Measurements from ENCODE around the gene PPM1D. TPM values are rescaled to one million over a fixed set of nuclear protein-coding genes. Genes with fewer than 3 reads are reported as not detected.

PPM1D gene
- total RNA-seq, 1 donor: 15.6 TPM

DNA sequence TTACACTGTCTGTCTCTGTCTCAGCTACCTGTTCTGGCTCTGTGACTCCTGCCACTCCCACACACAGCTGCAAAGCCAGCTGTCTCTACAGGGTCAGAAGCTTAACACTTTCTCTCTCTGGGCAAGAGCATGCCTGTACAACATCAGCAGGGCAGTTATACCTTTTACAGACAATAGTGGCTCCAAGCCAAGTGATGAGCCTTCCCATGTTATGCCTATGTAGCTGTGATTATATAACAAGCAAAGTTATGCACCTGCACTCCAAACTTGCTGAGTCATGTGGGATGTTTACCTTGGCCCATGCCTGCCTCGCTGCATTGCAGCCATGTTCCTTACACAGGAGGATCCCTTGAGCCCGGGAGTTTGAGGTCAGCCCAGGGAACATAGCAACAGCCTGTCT lies 42.2 kb upstream of the PPM1D start:
- no peak overlapping the region for H3K4me2 ChIP-seq (ENCODE audit: insufficient read depth, low read length)
- H3K36me3 ChIP-seq (ENCODE audit: insufficient read depth, low read length): no peaks in the 10 kb centered on the region
- TF ChIP-seq, protein P1, sequence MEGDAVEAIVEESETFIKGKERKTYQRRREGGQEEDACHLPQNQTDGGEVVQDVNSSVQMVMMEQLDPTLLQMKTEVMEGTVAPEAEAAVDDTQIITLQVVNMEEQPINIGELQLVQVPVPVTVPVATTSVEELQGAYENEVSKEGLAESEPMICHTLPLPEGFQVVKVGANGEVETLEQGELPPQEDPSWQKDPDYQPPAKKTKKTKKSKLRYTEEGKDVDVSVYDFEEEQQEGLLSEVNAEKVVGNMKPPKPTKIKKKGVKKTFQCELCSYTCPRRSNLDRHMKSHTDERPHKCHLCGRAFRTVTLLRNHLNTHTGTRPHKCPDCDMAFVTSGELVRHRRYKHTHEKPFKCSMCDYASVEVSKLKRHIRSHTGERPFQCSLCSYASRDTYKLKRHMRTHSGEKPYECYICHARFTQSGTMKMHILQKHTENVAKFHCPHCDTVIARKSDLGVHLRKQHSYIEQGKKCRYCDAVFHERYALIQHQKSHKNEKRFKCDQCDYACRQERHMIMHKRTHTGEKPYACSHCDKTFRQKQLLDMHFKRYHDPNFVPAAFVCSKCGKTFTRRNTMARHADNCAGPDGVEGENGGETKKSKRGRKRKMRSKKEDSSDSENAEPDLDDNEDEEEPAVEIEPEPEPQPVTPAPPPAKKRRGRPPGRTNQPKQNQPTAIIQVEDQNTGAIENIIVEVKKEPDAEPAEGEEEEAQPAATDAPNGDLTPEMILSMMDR (IDR thresholded peaks at IDR 0.05; ENCODE audit: extremely low read depth, low read depth, low read length): no peak

DNA sequence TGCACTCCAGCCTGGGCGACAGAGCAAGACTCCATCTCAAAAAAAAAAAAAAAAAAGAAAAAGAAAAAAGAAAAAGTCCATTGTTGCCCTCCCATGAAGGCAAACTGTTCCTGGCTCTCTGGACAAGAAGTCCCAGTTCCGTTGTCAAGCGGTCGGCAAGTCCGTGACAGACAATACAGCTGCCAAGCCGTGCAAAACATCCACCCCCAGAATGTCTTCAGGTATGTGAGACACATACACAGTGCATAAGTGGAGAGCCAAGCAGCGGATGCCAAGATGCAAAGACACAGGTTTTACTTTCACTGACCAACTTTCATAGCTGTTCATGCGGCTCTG lies 40.4 kb upstream of the PPM1D start:
- Histone ChIP-seq H3K9me3 (ENCODE audit: low read depth, low read length) (no peaks in the 10 kb centered on the region), H3K4me1 (ENCODE audit: insufficient read depth, low read length) (no peaks in the 10 kb centered on the region), H3K27me3 (ENCODE audit: insufficient read depth, low read length) (no peaks in the 10 kb centered on the region), H3K79me2 (ENCODE audit: insufficient read depth, low read length) (no peaks in the 10 kb centered on the region), H3K4me2 (ENCODE audit: insufficient read depth, low read length) (no peak overlapping the region), H4K20me1 (ENCODE audit: insufficient read depth, low read length) (no peaks in the 10 kb centered on the region), H3K4me3 (ENCODE audit: insufficient read depth, low read length) (no peak overlapping the region), H3K36me3 (ENCODE audit: insufficient read depth, low read length) (no peaks in the 10 kb centered on the region), H3K27ac (ENCODE audit: low read depth, low read length) (no peak overlapping the region), H2AFZ (ENCODE audit: low read length) (no peak overlapping the region)
- TF ChIP-seq, protein P1 (IDR thresholded peaks at IDR 0.05; ENCODE audit: extremely low read depth, low read depth, low read length): no peak
- no peak for DNase-seq (ENCODE audit: insufficient read length, low spot score, missing footprints)

More for the DNA sequence above, 42.2 kb upstream of the PPM1D start:
- no peak overlapping the region for H3K4me3 ChIP-seq (ENCODE audit: insufficient read depth, low read length)
- H3K4me1 ChIP-seq (ENCODE audit: insufficient read depth, low read length): no peaks in the 10 kb centered on the region
- no peak for DNase-seq (ENCODE audit: insufficient read length, low spot score, missing footprints)
- no peak overlapping the region for H3K27ac ChIP-seq (ENCODE audit: low read depth, low read length)
- H4K20me1 ChIP-seq (ENCODE audit: insufficient read depth, low read length): no peaks in the 10 kb centered on the region
- H3K27me3 ChIP-seq (ENCODE audit: insufficient read depth, low read length): no peaks in the 10 kb centered on the region
- H3K79me2 ChIP-seq (ENCODE audit: insufficient read depth, low read length): no peaks in the 10 kb centered on the region
- no peaks in the 10 kb centered on the region for H3K9me3 ChIP-seq (ENCODE audit: low read depth, low read length)
- no peak overlapping the region for H2AFZ ChIP-seq (ENCODE audit: low read length)

DNA sequence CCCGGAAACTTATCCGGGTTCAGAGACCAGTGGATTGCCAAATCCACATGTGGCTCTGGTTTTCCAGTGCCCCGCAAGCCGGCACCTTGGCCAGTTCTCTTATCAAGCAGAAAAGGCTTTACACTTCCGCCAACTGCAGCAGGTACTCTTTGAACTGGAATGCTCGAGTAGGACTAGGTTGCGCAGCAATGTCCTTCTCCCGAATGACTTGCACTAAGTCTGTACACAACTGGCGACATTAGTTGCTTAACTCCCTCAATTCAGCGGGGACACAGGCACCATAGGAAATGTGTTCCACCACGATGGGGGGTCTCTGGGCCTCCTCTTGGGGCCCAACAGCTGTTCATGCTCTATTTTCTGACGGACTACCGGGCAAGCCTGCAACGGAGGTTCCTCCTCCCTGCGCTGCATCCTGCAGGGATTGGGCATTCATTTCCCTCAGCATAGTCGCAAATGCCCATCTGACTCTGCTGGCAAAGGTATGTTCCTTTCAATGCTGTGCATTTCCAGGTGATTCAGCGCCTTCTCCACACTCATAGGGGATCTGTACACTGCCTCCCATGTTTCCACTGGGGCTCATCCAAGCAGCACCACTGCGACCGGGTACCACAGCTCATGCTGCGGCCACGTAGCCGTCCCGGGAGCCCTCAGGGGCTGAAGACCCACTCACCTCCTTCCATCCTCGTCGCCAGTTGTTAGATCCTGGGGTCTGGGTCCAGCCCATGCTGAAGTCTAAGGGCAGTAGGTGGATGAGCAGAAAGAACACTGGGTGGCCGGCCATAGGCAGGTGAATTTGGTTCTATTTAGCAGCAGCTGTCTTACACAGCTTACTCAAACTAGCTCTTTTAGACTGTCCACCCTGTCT lies 39.8 kb upstream of the PPM1D start:
- no peaks in the 10 kb centered on the region for H4K20me1 ChIP-seq (ENCODE audit: insufficient read depth, low read length)
- H3K4me2 ChIP-seq (ENCODE audit: insufficient read depth, low read length): no peak overlapping the region
- H3K4me3 ChIP-seq (ENCODE audit: insufficient read depth, low read length): no peak overlapping the region
- H3K27ac ChIP-seq (ENCODE audit: low read depth, low read length): no peak overlapping the region
- no peaks in the 10 kb centered on the region for H3K36me3 ChIP-seq (ENCODE audit: insufficient read depth, low read length)
- no peak for DNase-seq (ENCODE audit: insufficient read length, low spot score, missing footprints)
- TF ChIP-seq, protein P1 (IDR thresholded peaks at IDR 0.05; ENCODE audit: extremely low read depth, low read depth, low read length): no peak
- no peaks in the 10 kb centered on the region for H3K79me2 ChIP-seq (ENCODE audit: insufficient read depth, low read length)
- no peak overlapping the region for H2AFZ ChIP-seq (ENCODE audit: low read length)
- no peaks in the 10 kb centered on the region for H3K27me3 ChIP-seq (ENCODE audit: insufficient read depth, low read length)
- H3K4me1 ChIP-seq (ENCODE audit: insufficient read depth, low read length): no peaks in the 10 kb centered on the region
- H3K9me3 ChIP-seq (ENCODE audit: low read depth, low read length): no peaks in the 10 kb centered on the region

DNA sequence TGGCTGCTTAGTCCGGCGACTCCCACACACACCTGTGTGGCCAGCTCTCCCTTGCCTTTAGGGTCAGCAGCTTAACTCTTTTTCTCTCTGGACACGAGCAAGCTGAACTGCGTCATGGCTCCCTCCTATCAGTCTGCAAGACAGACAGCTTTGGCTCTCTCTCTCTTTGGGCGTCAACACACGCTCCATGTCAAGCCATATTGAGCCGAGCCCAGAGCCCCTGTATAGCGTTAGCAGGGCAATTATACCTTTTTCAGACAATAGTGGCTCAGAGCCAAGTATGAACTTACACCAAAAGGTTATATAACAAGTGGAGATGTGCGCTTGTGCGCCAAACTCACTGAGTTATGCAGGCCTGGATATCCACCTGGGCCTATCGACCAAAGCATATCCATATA lies 39.1 kb upstream of the PPM1D start:
- H3K79me2 ChIP-seq (ENCODE audit: insufficient read depth, low read length): no peaks in the 10 kb centered on the region
- no peak overlapping the region for H3K4me3 ChIP-seq (ENCODE audit: insufficient read depth, low read length)
- H3K27ac ChIP-seq (ENCODE audit: low read depth, low read length): no peak overlapping the region
- H3K27me3 ChIP-seq (ENCODE audit: insufficient read depth, low read length): no peaks in the 10 kb centered on the region
- no peaks in the 10 kb centered on the region for H3K4me1 ChIP-seq (ENCODE audit: insufficient read depth, low read length)
- no peak overlapping the region for H3K4me2 ChIP-seq (ENCODE audit: insufficient read depth, low read length)
- no peaks in the 10 kb centered on the region for H4K20me1 ChIP-seq (ENCODE audit: insufficient read depth, low read length)
- H3K36me3 ChIP-seq (ENCODE audit: insufficient read depth, low read length): no peaks in the 10 kb centered on the region
- H3K9me3 ChIP-seq (ENCODE audit: low read depth, low read length): no peaks in the 10 kb centered on the region
- no peak overlapping the region for H2AFZ ChIP-seq (ENCODE audit: low read length)
- DNase-seq (ENCODE audit: insufficient read length, low spot score, missing footprints): no peak
- TF ChIP-seq, protein P1 (IDR thresholded peaks at IDR 0.05; ENCODE audit: extremely low read depth, low read depth, low read length): no peak

Measured in osteoblast (primary cell).